Muscle layer of colon (tissue), 2 donors: ENCODE results near the gene TMEM54.

Source experiments
- H3K27ac ChIP-seq: one replicate; pipeline ENCODE4 v1.7.0; 2013; ENCODE audit warnings: low read depth, mild to moderate bottlenecking, low read length, moderate library complexity
- H3K27me3 ChIP-seq, 2 donors: one replicate each; pipeline ENCODE4 v1.7.0; 2013; ENCODE audit warnings: low read length in 2 of 2, mild to moderate bottlenecking in 2 of 2; ENCODE audit not compliant: insufficient read depth in 2 of 2, control insufficient read depth in 1 of 2
- H3K36me3 ChIP-seq: one replicate; pipeline ENCODE4 v1.7.0; 2013; ENCODE audit warnings: mild to moderate bottlenecking, low read length; ENCODE audit not compliant: insufficient read depth
- H3K4me1 ChIP-seq: one replicate; pipeline ENCODE4 v1.7.0; 2013; ENCODE audit warnings: mild to moderate bottlenecking, low read length; ENCODE audit not compliant: insufficient read depth
- H3K4me3 ChIP-seq, 2 donors: one replicate each; pipeline ENCODE4 v1.7.0; 2013; ENCODE audit warnings: low read length in 2 of 2, low read depth in 1 of 2, mild to moderate bottlenecking in 1 of 2, moderate library complexity in 1 of 2
- H3K9ac ChIP-seq: one replicate; pipeline ENCODE4 v1.7.0; 2013; ENCODE audit warnings: low read length
- H3K9me3 ChIP-seq: one replicate; pipeline ENCODE4 v1.7.0; 2013; ENCODE audit warnings: mild to moderate bottlenecking, low read length
- donor health status: abdominal sarcoma.
- donor health status: Adenocarcinoma of cecum.

The TMEM54 gene

GRCh38 chr1:32899586-32900296, 1.4 kb downstream of the TMEM54 start:
- Histone ChIP-seq H3K27ac (no peak overlapping the region), H3K9me3 (no peaks in the 10 kb centered on the region), H3K4me1 (peaks cover 7% of the 10 kb centered on the region), H3K36me3 (no peaks in the 10 kb centered on the region), H3K27me3 (no peaks in the 10 kb centered on the region), H3K9ac (no peak overlapping the region), H3K4me3 (no peak overlapping the region)

- peaks cover 0 to 3% of the 10 kb centered on the region in 2 donors for H3K27me3 ChIP-seq
- no peak overlapping the region for H3K27ac ChIP-seq
- H3K9me3 ChIP-seq: no peaks in the 10 kb centered on the region
- H3K4me1 ChIP-seq: peaks cover 7% of the 10 kb centered on the region
- no peaks in the 10 kb centered on the region for H3K36me3 ChIP-seq
- no peak overlapping the region for H3K4me3 ChIP-seq
- no peak overlapping the region for H3K9ac ChIP-seq
Measured at GRCh38 chr1:32898958-32899357, 2.2 kb downstream of the TMEM54 start.

- H3K9ac ChIP-seq: no peak overlapping the region
- H3K9me3 ChIP-seq: no peaks in the 10 kb centered on the region
- H3K27me3 ChIP-seq: peaks cover 0 to 12% of the 10 kb centered on the region in 2 donors
- H3K4me1 ChIP-seq: peaks cover 7% of the 10 kb centered on the region
- no peaks in the 10 kb centered on the region for H3K36me3 ChIP-seq
- H3K4me3 ChIP-seq: no peak overlapping the region
- H3K27ac ChIP-seq: no peak overlapping the region
Measured at GRCh38 chr1:32898056-32898455, 3.1 kb downstream of the TMEM54 start.

- H3K4me3 ChIP-seq: no peak overlapping the region
- H3K36me3 ChIP-seq: no peaks in the 10 kb centered on the region
- peaks cover 7% of the 10 kb centered on the region for H3K4me1 ChIP-seq
- no peak overlapping the region for H3K9ac ChIP-seq
- peaks cover 4 to 17% of the 10 kb centered on the region in 2 donors for H3K27me3 ChIP-seq
- H3K9me3 ChIP-seq: no peaks in the 10 kb centered on the region
- no peak overlapping the region for H3K27ac ChIP-seq
Measured at GRCh38 chr1:32897082-32898049, 3.8 kb downstream of the TMEM54 start.

GRCh38 chr1:32896451-32896850, 4.7 kb downstream of the TMEM54 start:
- Histone ChIP-seq H3K27me3 (peaks cover 13 to 22% of the 10 kb centered on the region in 2 donors), H3K9ac (no peak overlapping the region), H3K27ac (no peak overlapping the region), H3K4me1 (peaks cover 7% of the 10 kb centered on the region), H3K4me3 (no peak overlapping the region), H3K9me3 (no peaks in the 10 kb centered on the region), H3K36me3 (no peaks in the 10 kb centered on the region)

GRCh38 chr1:32895325-32896215, 5.6 kb downstream of the TMEM54 start:
- Histone ChIP-seq H3K36me3 (no peaks in the 10 kb centered on the region), H3K9ac (no peak overlapping the region), H3K4me3 (no peak overlapping the region), H3K27ac (no peak overlapping the region), H3K27me3 (peaks cover 17 to 29% of the 10 kb centered on the region in 2 donors), H3K9me3 (no peaks in the 10 kb centered on the region), H3K4me1 (peaks cover 3% of the 10 kb centered on the region)

- H3K36me3 ChIP-seq: no peaks in the 10 kb centered on the region
- H3K9ac ChIP-seq: no peak overlapping the region
- no peaks in the 10 kb centered on the region for H3K9me3 ChIP-seq
- H3K27me3 ChIP-seq: peaks cover 19 to 29% of the 10 kb centered on the region in 2 donors
- no peak overlapping the region for H3K4me3 ChIP-seq
- no peak overlapping the region for H3K27ac ChIP-seq
- no peaks in the 10 kb centered on the region for H3K4me1 ChIP-seq
Measured at GRCh38 chr1:32894681-32895080, 6.5 kb downstream of the TMEM54 start.

GRCh38 chr1:32894019-32894600, 7.1 kb downstream of the TMEM54 start:
- no peak overlapping the region for H3K4me3 ChIP-seq
- H3K4me1 ChIP-seq: no peaks in the 10 kb centered on the region
- no peaks in the 10 kb centered on the region for H3K9me3 ChIP-seq
- no peak overlapping the region for H3K9ac ChIP-seq
- H3K36me3 ChIP-seq: no peaks in the 10 kb centered on the region
- H3K27ac ChIP-seq: no peak overlapping the region
- peaks cover 19 to 29% of the 10 kb centered on the region in 2 donors for H3K27me3 ChIP-seq

- Histone ChIP-seq H3K4me3 (peak overlapping the region; percentile 29 to 35), H3K27ac (no peak overlapping the region), H3K36me3 (no peaks in the 10 kb centered on the region), H3K27me3 (peaks cover 20 to 32% of the 10 kb centered on the region in 2 donors), H3K9me3 (no peaks in the 10 kb centered on the region), H3K9ac (no peak overlapping the region), H3K4me1 (no peaks in the 10 kb centered on the region)
Measured at GRCh38 chr1:32893198-32894018, 7.8 kb downstream of the TMEM54 start.
